GM12892 (cell line): ENCODE results near the gene PPP2R5C.

ENCODE experiments used
- POLR2A ChIP-seq: IDR thresholded peaks from 2 replicates; pipeline ENCODE4 v1.6.1; 2011; ENCODE audit warnings: low read depth, low read length, control low read depth
- POLR2AphosphoS5 ChIP-seq: IDR thresholded peaks from 2 replicates; pipeline ENCODE4 v1.6.1; 2011; ENCODE audit warnings: low read depth, low read length, control low read depth

- TF ChIP-seq POLR2AphosphoS5 (no peak), POLR2A (no peak)
Observed at GRCh38 chr14:101925152-101925551, 163.6 kb downstream of the PPP2R5C start.
